Measurements from ENCODE around the gene SUMO2.

The SUMO2 gene

DNA sequence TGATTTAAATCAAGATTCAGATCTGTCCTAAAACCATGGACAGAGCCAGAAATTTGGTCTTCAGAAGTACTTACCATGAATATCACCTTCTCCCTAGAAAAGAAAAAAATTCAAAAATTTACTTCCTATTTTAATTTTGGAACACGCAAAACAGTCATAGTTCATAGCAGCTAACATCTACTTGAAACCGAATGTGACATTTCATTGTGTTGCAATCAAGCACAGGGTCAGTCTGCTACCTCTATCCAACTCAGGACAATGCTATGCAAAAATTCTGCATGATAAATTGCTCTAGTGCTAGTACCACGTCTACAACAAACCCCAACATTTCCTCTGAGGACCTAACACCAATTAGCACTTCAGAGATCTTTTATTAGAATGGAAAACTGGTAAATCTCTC, 36.2 kb downstream of the SUMO2 start:
- no peaks in the 10 kb centered on the region for H3K9me3 ChIP-seq (replicated peaks in 1 of 2; ENCODE audit: control insufficient read depth in 2 of 2, insufficient read depth in 1 of 2, low read depth in 1 of 2, low read length in 2 of 2)
- H3K79me1 ChIP-seq (ENCODE audit: low read depth, low read length): peaks cover 5% of the 10 kb centered on the region
- no peak overlapping the region for H3K4ac ChIP-seq (ENCODE audit: low read length)
- H2BK120ac ChIP-seq (ENCODE audit: low read depth, low read length): no peak overlapping the region
- no peak overlapping the region for H2AFZ ChIP-seq (ENCODE audit: low read length)
- H3K4me1 ChIP-seq (ENCODE audit: control insufficient read depth in 2 of 2, insufficient read depth in 1 of 2, low read depth in 1 of 2, low read length in 2 of 2): peaks cover 0 to 2% of the 10 kb centered on the region in 2 donors
- H3K27ac ChIP-seq (replicated peaks; ENCODE audit: low read length): no peak overlapping the region
- H3K14ac ChIP-seq (ENCODE audit: low read length): no peak overlapping the region
- no peak overlapping the region for H3K9ac ChIP-seq (ENCODE audit: low read depth, low read length, poor library complexity)
- H2BK5ac ChIP-seq (ENCODE audit: low read length): no peak overlapping the region
- H3K4me2 ChIP-seq (ENCODE audit: insufficient read depth, low read length, poor library complexity, severe bottlenecking): no peak overlapping the region
- no peaks in the 10 kb centered on the region for H3K27me3 ChIP-seq (ENCODE audit: control insufficient read depth in 3 of 3, insufficient read depth in 3 of 3, low read depth in 1 of 3, low read length in 3 of 3)
- no peak overlapping the region for H4K91ac ChIP-seq (ENCODE audit: low read depth, low read length, poor library complexity)
- no peak overlapping the region for H3K23ac ChIP-seq (ENCODE audit: low read depth, low read length, poor library complexity)
- no peak for DNase-seq (ENCODE audit: low spot score)
- no peak overlapping the region for H4K8ac ChIP-seq (ENCODE audit: low read depth, low read length)
- H3K18ac ChIP-seq (ENCODE audit: low read length): no peak overlapping the region
- no peak overlapping the region for H2BK15ac ChIP-seq (ENCODE audit: low read length)
- H3K36me3 ChIP-seq (replicated peaks in 1 of 2; ENCODE audit: control insufficient read depth in 2 of 2, insufficient read depth in 2 of 2, low read length in 2 of 2): peaks cover 53 to 83% of the 10 kb centered on the region in 2 donors
- WGBS, 2 donors (ENCODE audit: extremely low coverage in 2 of 2, insufficient read length in 2 of 2, insufficient replicate concordance in 1 of 2): no CpG with 5 or more reads among the region's 3 CpGs
- no peak overlapping the region for H2BK12ac ChIP-seq (ENCODE audit: low read length)
- H3K4me3 ChIP-seq (ENCODE audit: low read length in 2 of 2): no peak overlapping the region
- no peak overlapping the region for H2AK5ac ChIP-seq (ENCODE audit: low read depth, low read length)

DNA sequence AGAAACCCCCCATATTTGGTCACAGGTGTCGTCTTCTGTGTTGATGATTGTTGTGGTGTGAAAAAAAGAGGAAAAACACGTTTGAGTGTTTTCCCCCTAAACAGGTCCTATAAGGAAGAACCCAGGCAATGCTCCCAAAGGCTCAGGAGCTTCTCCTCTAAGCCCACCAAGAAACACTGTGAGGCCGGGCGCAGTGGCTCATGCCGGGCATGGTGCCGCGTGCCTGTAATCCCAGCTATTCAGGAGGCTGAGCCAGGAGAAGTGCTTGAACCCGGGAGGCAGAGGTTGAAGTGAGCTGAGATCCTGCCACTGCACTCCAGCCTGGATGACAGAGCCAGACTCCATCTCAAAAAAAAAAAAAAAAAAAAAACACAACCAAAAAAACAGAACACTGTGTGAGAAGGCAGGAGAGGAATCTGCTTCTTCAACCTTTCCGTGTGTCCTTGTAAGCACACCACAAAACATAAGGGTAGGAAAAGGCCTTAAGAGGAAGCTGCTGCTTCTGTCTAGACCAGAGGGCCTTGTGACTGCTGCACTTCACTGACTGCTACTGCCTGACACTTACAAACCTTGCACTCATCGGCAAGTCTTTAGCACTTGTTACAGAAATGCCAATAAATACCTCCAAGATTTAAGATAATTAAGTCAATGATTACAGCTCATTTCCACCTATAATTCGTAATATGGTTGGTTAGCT, 37.8 kb downstream of the SUMO2 start:
- Histone ChIP-seq H4K91ac (ENCODE audit: low read depth, low read length, poor library complexity) (no peak overlapping the region), H3K36me3 (replicated peaks in 1 of 2; ENCODE audit: control insufficient read depth in 2 of 2, insufficient read depth in 2 of 2, low read length in 2 of 2) (peaks cover 62 to 96% of the 10 kb centered on the region in 2 donors), H3K79me1 (ENCODE audit: low read depth, low read length) (peaks cover 5% of the 10 kb centered on the region), H3K18ac (ENCODE audit: low read length) (no peak overlapping the region), H2AK5ac (ENCODE audit: low read depth, low read length) (no peak overlapping the region), H2BK120ac (ENCODE audit: low read depth, low read length) (no peak overlapping the region), H3K9me3 (replicated peaks in 1 of 2; ENCODE audit: control insufficient read depth in 2 of 2, insufficient read depth in 1 of 2, low read depth in 1 of 2, low read length in 2 of 2) (no peaks in the 10 kb centered on the region), H3K14ac (ENCODE audit: low read length) (no peak overlapping the region), H3K23ac (ENCODE audit: low read depth, low read length, poor library complexity) (no peak overlapping the region), H2AFZ (ENCODE audit: low read length) (no peak overlapping the region), H2BK5ac (ENCODE audit: low read length) (no peak overlapping the region), H3K27me3 (ENCODE audit: control insufficient read depth in 3 of 3, insufficient read depth in 3 of 3, low read depth in 1 of 3, low read length in 3 of 3) (no peaks in the 10 kb centered on the region), H3K4me1 (ENCODE audit: control insufficient read depth in 2 of 2, insufficient read depth in 1 of 2, low read depth in 1 of 2, low read length in 2 of 2) (no peaks in the 10 kb centered on the region), H2BK15ac (ENCODE audit: low read length) (no peak overlapping the region), H3K27ac (replicated peaks; ENCODE audit: low read length) (no peak overlapping the region), H3K4ac (ENCODE audit: low read length) (no peak overlapping the region), H3K9ac (ENCODE audit: low read depth, low read length, poor library complexity) (no peak overlapping the region), H4K8ac (ENCODE audit: low read depth, low read length) (no peak overlapping the region), H3K4me3 (ENCODE audit: low read length in 2 of 2) (no peak overlapping the region), H3K4me2 (ENCODE audit: insufficient read depth, low read length, poor library complexity, severe bottlenecking) (no peak overlapping the region), H2BK12ac (ENCODE audit: low read length) (peak overlapping the region; percentile 17)
- WGBS, 2 donors (ENCODE audit: extremely low coverage in 2 of 2, insufficient read length in 2 of 2, insufficient replicate concordance in 1 of 2): no CpG with 5 or more reads among the region's 11 CpGs
- no peak for DNase-seq (ENCODE audit: low spot score)

DNA sequence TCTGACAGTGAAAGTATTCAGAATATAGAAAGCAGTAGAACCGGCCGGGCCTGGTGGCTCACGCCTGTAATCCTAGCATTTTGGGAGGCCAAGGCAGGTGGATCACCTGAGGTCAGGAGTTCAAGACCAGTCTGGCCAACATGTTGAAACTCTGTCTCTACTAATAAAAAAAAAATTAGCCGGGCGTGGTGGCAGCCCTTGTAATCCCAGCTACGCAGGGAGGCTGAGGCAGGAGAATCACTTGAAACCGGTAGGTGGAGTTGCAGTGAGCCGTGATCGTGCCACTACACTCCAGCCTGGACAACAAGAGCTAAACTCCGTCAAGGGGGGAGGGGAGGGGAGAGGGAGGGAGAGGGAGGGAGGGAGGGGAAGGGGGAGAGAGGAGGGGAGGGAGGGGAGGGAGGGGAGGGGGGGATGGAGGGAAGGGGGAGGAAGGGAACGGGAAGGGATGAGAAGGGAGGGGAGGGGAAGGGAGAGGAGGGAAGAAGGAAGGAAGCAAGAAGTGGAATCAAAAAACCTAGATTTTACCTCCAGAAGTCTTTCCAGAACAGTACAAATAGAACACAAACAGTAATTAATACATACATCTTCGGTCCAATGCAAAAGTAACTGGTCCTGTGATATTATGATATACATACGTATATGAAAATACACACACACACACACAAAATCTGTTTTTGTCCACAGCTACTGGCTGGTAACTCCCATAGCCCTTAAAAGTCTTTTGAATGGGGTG, 40.4 kb downstream of the SUMO2 start:
- no peak overlapping the region for H3K4me2 ChIP-seq (ENCODE audit: insufficient read depth, low read length, poor library complexity, severe bottlenecking)
- no peak overlapping the region for H2BK120ac ChIP-seq (ENCODE audit: low read depth, low read length)
- no peak overlapping the region for H4K91ac ChIP-seq (ENCODE audit: low read depth, low read length, poor library complexity)
- no peak overlapping the region for H3K9ac ChIP-seq (ENCODE audit: low read depth, low read length, poor library complexity)
- no peak overlapping the region for H4K8ac ChIP-seq (ENCODE audit: low read depth, low read length)
- WGBS, 2 donors (ENCODE audit: extremely low coverage in 2 of 2, insufficient read length in 2 of 2, insufficient replicate concordance in 1 of 2): 100% methylated on average over 1 of the region's 13 CpGs; no CpG with 5 or more reads in 1 of the 2 donors
- H3K23ac ChIP-seq (ENCODE audit: low read depth, low read length, poor library complexity): no peak overlapping the region
- H3K4me3 ChIP-seq (ENCODE audit: low read length in 2 of 2): no peak overlapping the region
- no peak overlapping the region for H3K4ac ChIP-seq (ENCODE audit: low read length)
- H3K79me1 ChIP-seq (ENCODE audit: low read depth, low read length): peaks cover 8% of the 10 kb centered on the region
- no peak overlapping the region for H2AK5ac ChIP-seq (ENCODE audit: low read depth, low read length)
- H2BK5ac ChIP-seq (ENCODE audit: low read length): no peak overlapping the region
- no peaks in the 10 kb centered on the region for H3K9me3 ChIP-seq (replicated peaks in 1 of 2; ENCODE audit: control insufficient read depth in 2 of 2, insufficient read depth in 1 of 2, low read depth in 1 of 2, low read length in 2 of 2)
- no peaks in the 10 kb centered on the region for H3K27me3 ChIP-seq (ENCODE audit: control insufficient read depth in 3 of 3, insufficient read depth in 3 of 3, low read depth in 1 of 3, low read length in 3 of 3)
- H2BK12ac ChIP-seq (ENCODE audit: low read length): no peak overlapping the region
- H3K18ac ChIP-seq (ENCODE audit: low read length): no peak overlapping the region
- DNase-seq (ENCODE audit: low spot score): no peak
- H3K36me3 ChIP-seq (replicated peaks in 1 of 2; ENCODE audit: control insufficient read depth in 2 of 2, insufficient read depth in 2 of 2, low read length in 2 of 2): peaks cover 58 to 97% of the 10 kb centered on the region in 2 donors
- H3K27ac ChIP-seq (replicated peaks; ENCODE audit: low read length): no peak overlapping the region
- no peaks in the 10 kb centered on the region for H3K4me1 ChIP-seq (ENCODE audit: control insufficient read depth in 2 of 2, insufficient read depth in 1 of 2, low read depth in 1 of 2, low read length in 2 of 2)
- no peak overlapping the region for H2AFZ ChIP-seq (ENCODE audit: low read length)
- H2BK15ac ChIP-seq (ENCODE audit: low read length): no peak overlapping the region
- no peak overlapping the region for H3K14ac ChIP-seq (ENCODE audit: low read length)

DNA sequence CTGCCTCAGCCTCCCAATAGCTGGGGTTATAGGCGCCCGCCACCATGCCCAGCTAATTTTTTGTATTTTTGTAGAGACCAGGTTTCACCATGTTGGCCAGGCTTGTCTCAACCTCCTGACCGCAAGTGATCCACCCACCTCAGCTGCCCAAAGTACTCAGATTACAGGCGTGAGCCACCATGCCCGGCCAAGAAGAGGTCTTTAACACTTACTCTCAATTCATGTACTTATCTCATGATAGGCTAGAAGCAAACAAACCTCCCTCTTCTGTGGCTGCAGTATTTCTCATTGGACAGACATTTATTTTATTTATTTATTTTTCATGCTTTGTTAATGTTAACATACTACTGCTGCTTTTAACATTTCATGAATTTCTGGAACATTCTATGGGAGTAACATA, 44.2 kb downstream of the SUMO2 start:
- H3K27ac ChIP-seq (replicated peaks; ENCODE audit: low read length): no peak overlapping the region

More for the DNA sequence above, 44.2 kb downstream of the SUMO2 start:
- Histone ChIP-seq H2BK12ac (ENCODE audit: low read length) (no peak overlapping the region), H3K9me3 (replicated peaks in 1 of 2; ENCODE audit: control insufficient read depth in 2 of 2, insufficient read depth in 1 of 2, low read depth in 1 of 2, low read length in 2 of 2) (no peaks in the 10 kb centered on the region), H3K27me3 (ENCODE audit: control insufficient read depth in 3 of 3, insufficient read depth in 3 of 3, low read depth in 1 of 3, low read length in 3 of 3) (no peaks in the 10 kb centered on the region), H3K79me1 (ENCODE audit: low read depth, low read length) (peaks cover 4% of the 10 kb centered on the region), H3K4me2 (ENCODE audit: insufficient read depth, low read length, poor library complexity, severe bottlenecking) (no peak overlapping the region), H3K4me3 (ENCODE audit: low read length in 2 of 2) (no peak overlapping the region), H4K8ac (ENCODE audit: low read depth, low read length) (no peak overlapping the region), H3K9ac (ENCODE audit: low read depth, low read length, poor library complexity) (no peak overlapping the region), H3K4me1 (ENCODE audit: control insufficient read depth in 2 of 2, insufficient read depth in 1 of 2, low read depth in 1 of 2, low read length in 2 of 2) (no peaks in the 10 kb centered on the region), H3K18ac (ENCODE audit: low read length) (no peak overlapping the region), H4K91ac (ENCODE audit: low read depth, low read length, poor library complexity) (no peak overlapping the region), H2AK5ac (ENCODE audit: low read depth, low read length) (no peak overlapping the region), H3K14ac (ENCODE audit: low read length) (no peak overlapping the region), H3K36me3 (replicated peaks in 1 of 2; ENCODE audit: control insufficient read depth in 2 of 2, insufficient read depth in 2 of 2, low read length in 2 of 2) (peaks cover 38 to 87% of the 10 kb centered on the region in 2 donors), H2AFZ (ENCODE audit: low read length) (no peak overlapping the region), H2BK5ac (ENCODE audit: low read length) (no peak overlapping the region), H3K4ac (ENCODE audit: low read length) (no peak overlapping the region), H2BK15ac (ENCODE audit: low read length) (no peak overlapping the region), H3K23ac (ENCODE audit: low read depth, low read length, poor library complexity) (no peak overlapping the region), H2BK120ac (ENCODE audit: low read depth, low read length) (no peak overlapping the region)
- no peak for DNase-seq (ENCODE audit: low spot score)
- WGBS, 2 donors (ENCODE audit: extremely low coverage in 2 of 2, insufficient read length in 2 of 2, insufficient replicate concordance in 1 of 2): no CpG with 5 or more reads among the region's 5 CpGs
